GM12891 (cell line): Measurements from ENCODE around the gene CLTCL1.

ENCODE experiments used
- POLR2A ChIP-seq: IDR thresholded peaks from 2 replicates; pipeline ENCODE4 v1.6.1; 2011; ENCODE audit warnings: low read depth, low read length, control low read depth
- POLR2AphosphoS5 ChIP-seq: IDR thresholded peaks from 2 replicates; pipeline ENCODE4 v1.6.1; 2011; ENCODE audit warnings: low read depth, low read length, control low read depth
- POU2F2 ChIP-seq: IDR thresholded peaks from 2 replicates; pipeline ENCODE4 v1.6.1; 2011; ENCODE audit warnings: low read depth, mild to moderate bottlenecking, control low read depth, low read length, moderate library complexity

- TF ChIP-seq POLR2A (no peak), POU2F2 (no peak), POLR2AphosphoS5 (no peak)
Measured at GRCh38 chr22:19258371-19258770, 33.1 kb downstream of the CLTCL1 start.
